ENCODE results near the gene PDSS2.
A peak's percentile ranks its signal among the peaks of the same experiment; 100 is the strongest.
"Not testable (repeated sequence)": the region's sequence is repeated elsewhere in the genome, so short reads cannot be mapped to it uniquely, and the experiment has no call there.

Gene PDSS2

GRCh38 chr6:107173779-107174178 is 285.6 kb downstream of the PDSS2 start:
- TF ChIP-seq CTCF (IDR thresholded peaks at IDR 0.05; ENCODE audit: low read depth, low read length), result no peak
- H3K4me3 ChIP-seq (ENCODE audit: low read depth, low read length), result no peak overlapping the region
- in situ Hi-C loops (cut with HindIII; ENCODE audit: low sequenced_read_pairs), result no loop called here
- peak; percentile 5 for DNase-seq (ENCODE audit: low read depth, low spot score)

GRCh38 chr6:107171513-107171912 is 287.9 kb downstream of the PDSS2 start:
- H3K4me3 ChIP-seq (ENCODE audit: low read depth, low read length), result no peak overlapping the region
- TF ChIP-seq CTCF (IDR thresholded peaks at IDR 0.05; ENCODE audit: low read depth, low read length), result no peak
- in situ Hi-C loops (cut with HindIII; ENCODE audit: low sequenced_read_pairs), result no loop called here
- DNase-seq (ENCODE audit: low read depth, low spot score), result no peak

GRCh38 chr6:107164299-107164698 is 295.1 kb downstream of the PDSS2 start:
- DNase-seq (ENCODE audit: low read depth, low spot score); in situ Hi-C loops (cut with HindIII; ENCODE audit: low sequenced_read_pairs); H3K4me3 ChIP-seq (ENCODE audit: low read depth, low read length): not testable (repeated sequence)

- no peak overlapping the region for H3K4me3 ChIP-seq (ENCODE audit: low read depth, low read length)
- in situ Hi-C loops (cut with HindIII; ENCODE audit: low sequenced_read_pairs), result no loop called here
- no peak for TF ChIP-seq CTCF (IDR thresholded peaks at IDR 0.05; ENCODE audit: low read depth, low read length)
- no peak for DNase-seq (ENCODE audit: low read depth, low spot score)
Observed at GRCh38 chr6:107161521-107161920, 297.8 kb downstream of the PDSS2 start.

- no peak overlapping the region for H3K4me3 ChIP-seq (ENCODE audit: low read depth, low read length)
- no peak for TF ChIP-seq CTCF (IDR thresholded peaks at IDR 0.05; ENCODE audit: low read depth, low read length)
- no peak for DNase-seq (ENCODE audit: low read depth, low spot score)
- in situ Hi-C loops (cut with HindIII; ENCODE audit: low sequenced_read_pairs), result no loop called here
Observed at GRCh38 chr6:107156617-107157016, 302.7 kb downstream of the PDSS2 start.

- in situ Hi-C loops (cut with HindIII; ENCODE audit: low sequenced_read_pairs), result no loop called here
- DNase-seq (ENCODE audit: low read depth, low spot score), result no peak
- no peak for TF ChIP-seq CTCF (IDR thresholded peaks at IDR 0.05; ENCODE audit: low read depth, low read length)
- H3K4me3 ChIP-seq (ENCODE audit: low read depth, low read length), result no peak overlapping the region
Observed at GRCh38 chr6:107154801-107155160, 304.6 kb downstream of the PDSS2 start.

- H3K4me3 ChIP-seq (ENCODE audit: low read depth, low read length), result no peak overlapping the region
- peak; percentile 16 for DNase-seq (ENCODE audit: low read depth, low spot score)
- in situ Hi-C loops (cut with HindIII; ENCODE audit: low sequenced_read_pairs), result no loop called here
- no peak for TF ChIP-seq CTCF (IDR thresholded peaks at IDR 0.05; ENCODE audit: low read depth, low read length)
Observed at GRCh38 chr6:107154131-107154800, 305.1 kb downstream of the PDSS2 start.

All from astrocyte of the spinal cord (primary cell).